ENCODE data around the gene PPA1. TPM values are rescaled to one million over a fixed set of nuclear protein-coding genes. Genes with fewer than 3 reads are reported as not detected.

Gene PPA1
- total RNA-seq, 1 donor = 219 TPM

GRCh38 chr10:70190102-70190501, 43.1 kb downstream of the PPA1 start:
- no peaks in the 10 kb centered on the region for H3K27me3 ChIP-seq (ENCODE audit: insufficient read depth, low read length)
- no peak for DNase-seq (ENCODE audit: insufficient read length, low spot score, missing footprints)
- H3K4me1 ChIP-seq (ENCODE audit: insufficient read depth, low read length) = peaks cover 51% of the 10 kb centered on the region
- peak overlapping the region; percentile 95 for H3K27ac ChIP-seq (ENCODE audit: low read depth, low read length)
- no peak overlapping the region for H3K4me3 ChIP-seq (ENCODE audit: insufficient read depth, low read length)
- no peaks in the 10 kb centered on the region for H3K79me2 ChIP-seq (ENCODE audit: insufficient read depth, low read length)
- H3K36me3 ChIP-seq (ENCODE audit: insufficient read depth, low read length) = no peaks in the 10 kb centered on the region
- no peaks in the 10 kb centered on the region for H3K9me3 ChIP-seq (ENCODE audit: low read depth, low read length)
- no peaks in the 10 kb centered on the region for H4K20me1 ChIP-seq (ENCODE audit: insufficient read depth, low read length)
- H3K4me2 ChIP-seq (ENCODE audit: insufficient read depth, low read length) = peak overlapping the region; percentile 78
- no peak for TF ChIP-seq CTCF (IDR thresholded peaks at IDR 0.05; ENCODE audit: extremely low read depth, low read depth, low read length)
- no peak overlapping the region for H2AFZ ChIP-seq (ENCODE audit: low read length)

- peaks cover 7% of the 10 kb centered on the region for H3K27me3 ChIP-seq (ENCODE audit: insufficient read depth, low read length)
- H3K27ac ChIP-seq (ENCODE audit: low read depth, low read length) = no peak overlapping the region
- H3K4me3 ChIP-seq (ENCODE audit: insufficient read depth, low read length) = no peak overlapping the region
- peaks cover 41% of the 10 kb centered on the region for H3K4me1 ChIP-seq (ENCODE audit: insufficient read depth, low read length)
- DNase-seq (ENCODE audit: insufficient read length, low spot score, missing footprints) = no peak
- no peak overlapping the region for H2AFZ ChIP-seq (ENCODE audit: low read length)
- no peak overlapping the region for H3K4me2 ChIP-seq (ENCODE audit: insufficient read depth, low read length)
- TF ChIP-seq CTCF (IDR thresholded peaks at IDR 0.05; ENCODE audit: extremely low read depth, low read depth, low read length) = no peak
- H3K79me2 ChIP-seq (ENCODE audit: insufficient read depth, low read length) = no peaks in the 10 kb centered on the region
- no peaks in the 10 kb centered on the region for H3K9me3 ChIP-seq (ENCODE audit: low read depth, low read length)
- no peaks in the 10 kb centered on the region for H4K20me1 ChIP-seq (ENCODE audit: insufficient read depth, low read length)
- no peaks in the 10 kb centered on the region for H3K36me3 ChIP-seq (ENCODE audit: insufficient read depth, low read length)
Observed at GRCh38 chr10:70188768-70189167, 44.5 kb downstream of the PPA1 start.

DNA sequence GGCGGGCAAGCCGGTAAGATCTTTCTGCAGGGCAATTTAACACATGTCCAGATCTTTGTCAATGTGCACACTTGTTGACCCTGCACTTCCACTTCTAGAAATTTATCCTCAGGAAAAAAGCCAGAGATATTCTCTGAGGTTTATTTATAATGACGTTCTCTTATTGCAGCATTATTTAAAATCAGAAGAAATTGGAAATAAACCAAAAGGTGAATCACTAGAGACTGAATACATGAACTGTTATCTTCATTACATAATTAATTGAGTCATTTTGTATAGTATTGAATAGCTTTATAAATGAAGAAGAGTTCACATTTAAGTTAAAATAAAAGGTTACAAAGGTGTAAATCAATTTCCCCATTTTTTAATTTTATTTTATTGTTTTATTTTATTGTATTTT, 46.7 kb downstream of the PPA1 start:
- no peaks in the 10 kb centered on the region for H4K20me1 ChIP-seq (ENCODE audit: insufficient read depth, low read length)
- DNase-seq (ENCODE audit: insufficient read length, low spot score, missing footprints) = no peak

GRCh38 chr10:70186090-70186489, 47.1 kb downstream of the PPA1 start:
- H4K20me1 ChIP-seq (ENCODE audit: insufficient read depth, low read length) = no peaks in the 10 kb centered on the region
- peaks cover 14% of the 10 kb centered on the region for H3K4me1 ChIP-seq (ENCODE audit: insufficient read depth, low read length)
- no peaks in the 10 kb centered on the region for H3K79me2 ChIP-seq (ENCODE audit: insufficient read depth, low read length)
- H3K27me3 ChIP-seq (ENCODE audit: insufficient read depth, low read length) = peaks cover 14% of the 10 kb centered on the region
- H3K36me3 ChIP-seq (ENCODE audit: insufficient read depth, low read length) = no peaks in the 10 kb centered on the region
- H3K27ac ChIP-seq (ENCODE audit: low read depth, low read length) = no peak overlapping the region
- DNase-seq (ENCODE audit: insufficient read length, low spot score, missing footprints) = no peak
- no peaks in the 10 kb centered on the region for H3K9me3 ChIP-seq (ENCODE audit: low read depth, low read length)
- TF ChIP-seq CTCF (IDR thresholded peaks at IDR 0.05; ENCODE audit: extremely low read depth, low read depth, low read length) = no peak
- H3K4me3 ChIP-seq (ENCODE audit: insufficient read depth, low read length) = no peak overlapping the region
- no peak overlapping the region for H2AFZ ChIP-seq (ENCODE audit: low read length)
- H3K4me2 ChIP-seq (ENCODE audit: insufficient read depth, low read length) = no peak overlapping the region

More for the DNA sequence above, 46.7 kb downstream of the PPA1 start:
- no peak overlapping the region for H3K4me3 ChIP-seq (ENCODE audit: insufficient read depth, low read length)
- no peaks in the 10 kb centered on the region for H3K9me3 ChIP-seq (ENCODE audit: low read depth, low read length)
- no peak overlapping the region for H2AFZ ChIP-seq (ENCODE audit: low read length)
- H3K4me2 ChIP-seq (ENCODE audit: insufficient read depth, low read length) = no peak overlapping the region
- H3K27me3 ChIP-seq (ENCODE audit: insufficient read depth, low read length) = peaks cover 14% of the 10 kb centered on the region
- TF ChIP-seq CTCF (IDR thresholded peaks at IDR 0.05; ENCODE audit: extremely low read depth, low read depth, low read length) = no peak
- H3K36me3 ChIP-seq (ENCODE audit: insufficient read depth, low read length) = no peaks in the 10 kb centered on the region
- H3K79me2 ChIP-seq (ENCODE audit: insufficient read depth, low read length) = no peaks in the 10 kb centered on the region
- peaks cover 19% of the 10 kb centered on the region for H3K4me1 ChIP-seq (ENCODE audit: insufficient read depth, low read length)
- no peak overlapping the region for H3K27ac ChIP-seq (ENCODE audit: low read depth, low read length)
